RWPE2 (cell line): ENCODE measurements around the gene HYAL2.

ENCODE experiments used
- ATAC-seq: fragments of 200-7000 bp; cut with Tn5 transposase; 3 replicates; pipeline ENCODE4 v1.9.1; 2021; ENCODE audit warnings: low read depth
- DNase-seq: peaks from one replicate; pipeline ENCODE4 v3.0.0-alpha.2; 2020; ENCODE audit warnings: low spot score
- H3K27ac ChIP-seq: fragments of 450-650 bp; 2 replicates; pipeline ENCODE4 v1.5.1; 2017; ENCODE audit warnings: mild to moderate bottlenecking; ENCODE audit not compliant: poor library complexity, severe bottlenecking
- H3K27me3 ChIP-seq: fragments of 250-450 bp; sonication (Bioruptor Pico); 2 replicates; pipeline ENCODE4 v1.5.1; 2021; ENCODE audit warnings: mild to moderate bottlenecking, moderate library complexity; ENCODE audit not compliant: insufficient read depth, poor library complexity, severe bottlenecking
- H3K36me3 ChIP-seq: fragments of 250-450 bp; sonication (Bioruptor Pico); 2 replicates; pipeline ENCODE4 v1.5.1; 2020; ENCODE audit warnings: low read depth, mild to moderate bottlenecking, moderate library complexity
- H3K4me1 ChIP-seq: fragments of 250-450 bp; sonication (Bioruptor Pico); 2 replicates; pipeline ENCODE4 v1.5.1; 2021; ENCODE audit warnings: mild to moderate bottlenecking, moderate library complexity; ENCODE audit not compliant: insufficient read depth, poor library complexity, severe bottlenecking
- H3K4me3 ChIP-seq: fragments of 250-450 bp; sonication (Bioruptor Pico); 2 replicates; pipeline ENCODE4 v1.5.1; 2021; ENCODE audit warnings: mild to moderate bottlenecking, moderate library complexity; ENCODE audit not compliant: severe bottlenecking
- H3K9me3 ChIP-seq: fragments of 250-450 bp; sonication (Bioruptor Pico); 2 replicates; pipeline ENCODE4 v1.5.1; 2021; ENCODE audit warnings: mild to moderate bottlenecking, moderate library complexity; ENCODE audit not compliant: severe bottlenecking
- CTCF ChIP-seq: fragments of 450-650 bp; IDR thresholded peaks from one replicate; pipeline ENCODE4 v1.5.1; 2017; ENCODE audit warnings: mild to moderate bottlenecking, moderate library complexity; ENCODE audit not compliant: poor library complexity, severe bottlenecking

Gene HYAL2

GRCh38 chr3:50358911-50359759, 36.6 kb upstream of the HYAL2 start, which contains the start of gene TMEM115:
TSS of gene TMEM115 (minus strand) at chr3:50359521. CDS start at chr3:50359063, 458 bp downstream.
- ATAC-seq (peak; percentile 98), DNase-seq (peak; percentile 98)
- no peak for TF ChIP-seq CTCF
- Histone ChIP-seq H3K27ac (peak within 1 kb of the TSS; percentile 31), H3K4me1 (peaks cover 13% of the 10 kb centered on the region), H3K9me3 (no peaks in the 10 kb centered on the region), H3K27me3 (no peaks in the 10 kb centered on the region), H3K4me3 (peak within 1 kb of the TSS; percentile 56), H3K36me3 (peaks cover 22% of the 10 kb centered on the region)

DNA sequence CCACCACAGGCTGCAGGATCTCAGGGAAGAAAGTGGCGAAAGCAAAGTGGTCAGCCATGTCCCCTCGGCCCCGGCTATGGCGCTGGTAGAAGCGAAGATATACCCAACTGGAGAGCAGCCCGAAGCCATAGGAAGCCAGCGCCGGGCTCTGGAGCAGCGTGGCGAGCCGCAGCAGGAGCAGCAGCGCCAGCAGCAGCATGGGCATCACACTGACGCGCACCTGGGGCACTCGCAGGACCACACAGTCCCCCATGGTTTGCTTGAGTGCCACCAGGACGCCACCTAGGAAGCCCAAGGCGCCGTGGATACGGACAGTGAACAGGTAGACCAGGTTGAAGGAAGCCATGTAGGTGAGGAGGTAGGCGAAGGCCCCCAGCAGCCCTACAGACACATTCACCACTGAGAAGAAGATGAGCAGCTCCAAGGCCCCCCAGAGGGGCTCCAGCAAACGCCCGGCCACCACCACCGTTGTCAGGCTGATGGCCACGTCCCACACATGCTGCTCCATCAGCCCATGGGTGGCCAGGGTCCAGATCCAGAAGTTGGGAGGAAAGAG, 35.9 kb upstream of the HYAL2 start:
- peak overlapping the region; percentile 31 for H3K27ac ChIP-seq
- peak overlapping the region; percentile 56 for H3K4me3 ChIP-seq
- peaks cover 27% of the 10 kb centered on the region for H3K36me3 ChIP-seq
- ATAC-seq: no peak
- no peaks in the 10 kb centered on the region for H3K9me3 ChIP-seq
- peaks cover 13% of the 10 kb centered on the region for H3K4me1 ChIP-seq
- no peaks in the 10 kb centered on the region for H3K27me3 ChIP-seq
- no peak for TF ChIP-seq CTCF
- DNase-seq: no peak

DNA sequence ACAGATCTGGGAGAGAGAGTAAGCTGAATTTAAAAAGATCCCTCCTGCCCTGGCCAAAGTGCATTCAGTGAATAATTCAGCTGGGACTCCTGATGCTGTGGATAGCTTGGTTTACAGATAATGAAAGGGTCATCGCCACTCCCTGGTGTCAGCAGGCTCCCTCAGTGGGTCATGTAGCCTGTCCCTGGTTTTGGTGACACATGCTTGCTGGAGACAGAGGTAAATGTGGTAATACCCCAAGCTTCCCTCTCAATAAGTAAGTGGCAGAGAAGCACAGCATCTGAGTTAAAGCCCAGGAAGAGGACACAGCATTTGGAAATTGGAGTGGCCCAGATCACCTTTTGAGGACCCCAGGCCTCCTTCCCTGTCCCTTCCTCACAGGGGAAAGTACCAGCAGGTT, 34.9 kb upstream of the HYAL2 start:
- H3K27me3 ChIP-seq: no peaks in the 10 kb centered on the region
- no peaks in the 10 kb centered on the region for H3K9me3 ChIP-seq
- H3K27ac ChIP-seq: peak overlapping the region; percentile 3
- peaks cover 13% of the 10 kb centered on the region for H3K4me1 ChIP-seq
- H3K36me3 ChIP-seq: peaks cover 27% of the 10 kb centered on the region
- DNase-seq (no peak), ATAC-seq (no peak)
- no peak for TF ChIP-seq CTCF
- peak overlapping the region; percentile 56 for H3K4me3 ChIP-seq

GRCh38 chr3:50356553-50356952, 34.0 kb upstream of the HYAL2 start:
- no peak for TF ChIP-seq CTCF
- Histone ChIP-seq H3K4me1 (peaks cover 13% of the 10 kb centered on the region), H3K9me3 (no peaks in the 10 kb centered on the region), H3K27ac (no peak overlapping the region), H3K4me3 (no peak overlapping the region), H3K36me3 (peaks cover 27% of the 10 kb centered on the region), H3K27me3 (no peaks in the 10 kb centered on the region)
- ATAC-seq: 0 out of 3 replicates have a peak, but pooled peaks have one; percentile 2
- no peak for DNase-seq
